Measurements from ENCODE around the gene PRIMA1. TPM values are rescaled to one million over a fixed set of nuclear protein-coding genes. Genes with fewer than 3 reads are reported as not detected.

The PRIMA1 gene
- total and polyA plus RNA-seq, 2 donors (not counting 1 experiment from before 2014, with no cell fraction given): not detected

- no peak for DNase-seq (ENCODE audit: low read depth in 2 of 2)
- Histone ChIP-seq H3K4me3 (replicated peaks in 1 of 4; ENCODE audit: control extremely low read depth in 1 of 4, insufficient read depth in 1 of 4, low read depth in 3 of 4, low read length in 4 of 4) (no peak overlapping the region), H3K79me2 (ENCODE audit: control insufficient read depth, insufficient read depth, low read length) (no peaks in the 10 kb centered on the region), H3K4me1 (ENCODE audit: control insufficient read depth, extremely low read depth, insufficient read depth, low read length) (no peaks in the 10 kb centered on the region), H3K4me2 (ENCODE audit: extremely low read depth, insufficient read depth, low read length) (no peak overlapping the region), H3K27me3 (ENCODE audit: control insufficient read depth, insufficient read depth, low read length) (no peaks in the 10 kb centered on the region), H4K20me1 (ENCODE audit: control insufficient read depth, extremely low read depth, insufficient read depth, low read length) (no peaks in the 10 kb centered on the region), H3K9ac (ENCODE audit: insufficient read depth, low read length) (no peak overlapping the region), H3K36me3 (ENCODE audit: control insufficient read depth, insufficient read depth, low read length) (no peaks in the 10 kb centered on the region), H3K27ac (ENCODE audit: insufficient read depth, low read length) (no peak overlapping the region), H3K9me3 (ENCODE audit: control insufficient read depth, insufficient read depth, low read depth, low read length) (no peaks in the 10 kb centered on the region), H2AFZ (ENCODE audit: low read length) (no peak overlapping the region)
- no peak for TF ChIP-seq EZH2 (IDR thresholded peaks at IDR 0.05; ENCODE audit: low read length, missing control alignments)
- TF ChIP-seq, protein P1, sequence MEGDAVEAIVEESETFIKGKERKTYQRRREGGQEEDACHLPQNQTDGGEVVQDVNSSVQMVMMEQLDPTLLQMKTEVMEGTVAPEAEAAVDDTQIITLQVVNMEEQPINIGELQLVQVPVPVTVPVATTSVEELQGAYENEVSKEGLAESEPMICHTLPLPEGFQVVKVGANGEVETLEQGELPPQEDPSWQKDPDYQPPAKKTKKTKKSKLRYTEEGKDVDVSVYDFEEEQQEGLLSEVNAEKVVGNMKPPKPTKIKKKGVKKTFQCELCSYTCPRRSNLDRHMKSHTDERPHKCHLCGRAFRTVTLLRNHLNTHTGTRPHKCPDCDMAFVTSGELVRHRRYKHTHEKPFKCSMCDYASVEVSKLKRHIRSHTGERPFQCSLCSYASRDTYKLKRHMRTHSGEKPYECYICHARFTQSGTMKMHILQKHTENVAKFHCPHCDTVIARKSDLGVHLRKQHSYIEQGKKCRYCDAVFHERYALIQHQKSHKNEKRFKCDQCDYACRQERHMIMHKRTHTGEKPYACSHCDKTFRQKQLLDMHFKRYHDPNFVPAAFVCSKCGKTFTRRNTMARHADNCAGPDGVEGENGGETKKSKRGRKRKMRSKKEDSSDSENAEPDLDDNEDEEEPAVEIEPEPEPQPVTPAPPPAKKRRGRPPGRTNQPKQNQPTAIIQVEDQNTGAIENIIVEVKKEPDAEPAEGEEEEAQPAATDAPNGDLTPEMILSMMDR (conservative IDR thresholded peaks at IDR 0.05 in 1 of 2, IDR thresholded peaks at IDR 0.05 in 1 of 2; ENCODE audit: low read depth in 1 of 2, low read length in 2 of 2): no peak
Observed at GRCh38 chr14:93708311-93708734, 80.0 kb downstream of the PRIMA1 start.

DNA sequence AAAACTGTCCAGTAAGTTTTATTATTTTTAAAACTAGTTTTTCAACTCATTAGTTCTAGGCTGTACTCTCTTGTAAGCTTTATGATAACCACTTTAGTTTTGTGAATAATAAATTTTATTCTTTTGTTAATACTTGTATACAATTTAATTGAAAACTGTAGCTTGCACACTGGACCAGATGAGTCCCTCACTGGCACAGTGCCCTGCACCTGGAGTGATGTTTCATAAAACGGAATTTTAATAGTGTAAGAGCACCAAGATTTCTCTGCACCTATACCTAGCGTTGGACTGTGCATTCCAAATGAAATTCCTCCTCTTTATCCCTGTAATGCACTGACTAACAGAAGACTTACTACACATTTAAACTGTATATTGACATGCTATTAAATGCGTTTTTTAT, 80.8 kb downstream of the PRIMA1 start:
- H3K36me3 ChIP-seq (ENCODE audit: control insufficient read depth, insufficient read depth, low read length): no peaks in the 10 kb centered on the region
- H2AFZ ChIP-seq (ENCODE audit: low read length): no peak overlapping the region
- no peaks in the 10 kb centered on the region for H3K27me3 ChIP-seq (ENCODE audit: control insufficient read depth, insufficient read depth, low read length)
- H4K20me1 ChIP-seq (ENCODE audit: control insufficient read depth, extremely low read depth, insufficient read depth, low read length): no peaks in the 10 kb centered on the region
- H3K27ac ChIP-seq (ENCODE audit: insufficient read depth, low read length): no peak overlapping the region
- H3K4me1 ChIP-seq (ENCODE audit: control insufficient read depth, extremely low read depth, insufficient read depth, low read length): no peaks in the 10 kb centered on the region
- no peaks in the 10 kb centered on the region for H3K9me3 ChIP-seq (ENCODE audit: control insufficient read depth, insufficient read depth, low read depth, low read length)
- no peak overlapping the region for H3K9ac ChIP-seq (ENCODE audit: insufficient read depth, low read length)
- H3K79me2 ChIP-seq (ENCODE audit: control insufficient read depth, insufficient read depth, low read length): no peaks in the 10 kb centered on the region
- no peak for DNase-seq (ENCODE audit: low read depth in 2 of 2)
- H3K4me3 ChIP-seq (replicated peaks in 1 of 4; ENCODE audit: control extremely low read depth in 1 of 4, insufficient read depth in 1 of 4, low read depth in 3 of 4, low read length in 4 of 4): no peak overlapping the region
- TF ChIP-seq EZH2 (IDR thresholded peaks at IDR 0.05; ENCODE audit: low read length, missing control alignments): no peak
- no peak overlapping the region for H3K4me2 ChIP-seq (ENCODE audit: extremely low read depth, insufficient read depth, low read length)

DNA sequence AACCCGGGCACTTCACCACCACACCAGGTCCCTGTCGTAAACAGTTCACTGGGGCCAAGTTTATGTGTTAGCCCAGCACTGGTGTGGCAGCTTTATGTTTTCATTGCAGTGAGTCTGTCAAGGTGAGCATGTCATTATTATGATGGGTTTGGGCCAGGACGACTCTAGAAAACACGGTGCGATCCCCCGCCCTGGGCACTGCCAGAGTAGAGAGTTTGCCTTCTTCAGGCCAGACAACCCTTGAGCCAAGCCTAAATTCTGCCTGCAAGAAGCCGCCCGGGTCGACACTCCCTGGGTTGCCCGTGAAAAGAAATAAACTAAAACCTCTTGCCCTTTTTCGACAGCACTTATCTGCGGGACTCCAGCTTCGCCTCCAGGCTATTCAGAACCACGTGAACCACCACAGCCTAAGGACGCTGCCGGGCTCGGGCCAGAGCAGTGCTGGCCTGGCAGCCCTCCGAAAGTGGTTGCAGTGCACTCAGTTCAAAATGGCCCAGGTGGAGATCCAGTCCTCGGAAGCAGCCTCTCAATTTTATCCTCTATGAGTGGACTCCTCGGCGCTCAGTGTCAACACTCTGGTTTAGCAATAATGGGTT, 81.8 kb downstream of the PRIMA1 start:
- DNase-seq (ENCODE audit: low read depth in 2 of 2): no peak
- no peak overlapping the region for H2AFZ ChIP-seq (ENCODE audit: low read length)

More for the DNA sequence above, 81.8 kb downstream of the PRIMA1 start:
- no peaks in the 10 kb centered on the region for H3K4me1 ChIP-seq (ENCODE audit: control insufficient read depth, extremely low read depth, insufficient read depth, low read length)
- no peak overlapping the region for H3K9ac ChIP-seq (ENCODE audit: insufficient read depth, low read length)
- H3K4me2 ChIP-seq (ENCODE audit: extremely low read depth, insufficient read depth, low read length): no peak overlapping the region
- H3K36me3 ChIP-seq (ENCODE audit: control insufficient read depth, insufficient read depth, low read length): no peaks in the 10 kb centered on the region
- H3K79me2 ChIP-seq (ENCODE audit: control insufficient read depth, insufficient read depth, low read length): no peaks in the 10 kb centered on the region
- no peaks in the 10 kb centered on the region for H3K27me3 ChIP-seq (ENCODE audit: control insufficient read depth, insufficient read depth, low read length)
- TF ChIP-seq EZH2 (IDR thresholded peaks at IDR 0.05; ENCODE audit: low read length, missing control alignments): no peak
- TF ChIP-seq, protein P1 (conservative IDR thresholded peaks at IDR 0.05 in 1 of 2, IDR thresholded peaks at IDR 0.05 in 1 of 2; ENCODE audit: low read depth in 1 of 2, low read length in 2 of 2): no peak
- no peaks in the 10 kb centered on the region for H4K20me1 ChIP-seq (ENCODE audit: control insufficient read depth, extremely low read depth, insufficient read depth, low read length)
- no peak overlapping the region for H3K4me3 ChIP-seq (replicated peaks in 1 of 4; ENCODE audit: control extremely low read depth in 1 of 4, insufficient read depth in 1 of 4, low read depth in 3 of 4, low read length in 4 of 4)
- H3K9me3 ChIP-seq (ENCODE audit: control insufficient read depth, insufficient read depth, low read depth, low read length): no peaks in the 10 kb centered on the region
- no peak overlapping the region for H3K27ac ChIP-seq (ENCODE audit: insufficient read depth, low read length)

Measured in fibroblast of lung (primary cell).